Measurements from ENCODE around the gene OR1S1.
"Not testable (repeated sequence)": the region's sequence is repeated elsewhere in the genome, so short reads cannot be mapped to it uniquely, and the experiment has no call there.

Gene OR1S1

GRCh38 chr11:58212420-58212819 lies at the start of gene OR1S1:
OR1S1 (plus strand) TSS chr11:58212720.
- DNase-seq (ENCODE audit: extremely low read depth, low read depth), result not testable (repeated sequence)

- TF ChIP-seq CTCF (IDR thresholded peaks at IDR 0.05; ENCODE audit: low read depth, low read length), result no peak
- no peak for DNase-seq (ENCODE audit: extremely low read depth, low read depth)
Measured at GRCh38 chr11:58164389-58164788, 48.1 kb upstream of the OR1S1 start.

GRCh38 chr11:58164990-58165389 lies 47.5 kb upstream of the OR1S1 start:
- no peak for DNase-seq (ENCODE audit: extremely low read depth, low read depth)
- no peak for TF ChIP-seq CTCF (IDR thresholded peaks at IDR 0.05; ENCODE audit: low read depth, low read length)

GRCh38 chr11:58165504-58166106 lies 46.9 kb upstream of the OR1S1 start:
- TF ChIP-seq CTCF (IDR thresholded peaks at IDR 0.05; ENCODE audit: low read depth, low read length), result no peak
- DNase-seq (ENCODE audit: extremely low read depth, low read depth), result no peak

- no peak for DNase-seq (ENCODE audit: extremely low read depth, low read depth)
- no peak for TF ChIP-seq CTCF (IDR thresholded peaks at IDR 0.05; ENCODE audit: low read depth, low read length)
Measured at GRCh38 chr11:58177409-58178054, 35.0 kb upstream of the OR1S1 start.

- no peak for TF ChIP-seq CTCF (IDR thresholded peaks at IDR 0.05; ENCODE audit: low read depth, low read length)
- DNase-seq (ENCODE audit: extremely low read depth, low read depth), result no peak
Measured at GRCh38 chr11:58178444-58178843, 34.1 kb upstream of the OR1S1 start.

- no peak for TF ChIP-seq CTCF (IDR thresholded peaks at IDR 0.05; ENCODE audit: low read depth, low read length)
- no peak for DNase-seq (ENCODE audit: extremely low read depth, low read depth)
Measured at GRCh38 chr11:58179648-58180047, 32.9 kb upstream of the OR1S1 start.

GRCh38 chr11:58186938-58187337 lies 25.6 kb upstream of the OR1S1 start:
- TF ChIP-seq CTCF (IDR thresholded peaks at IDR 0.05; ENCODE audit: low read depth, low read length), result no peak
- no peak for DNase-seq (ENCODE audit: extremely low read depth, low read depth)

All from AG09319 (cell line).